Omental fat pad (tissue), 4 donors: ENCODE data around the gene DMRT1. TPM values are rescaled to one million over a fixed set of nuclear protein-coding genes. Genes with fewer than 3 reads are reported as not detected.
A peak's percentile ranks its signal among the peaks of the same experiment; 100 is the strongest.

Source experiments
- ATAC-seq: fragments of 150-250 bp; one replicate; pipeline ENCODE4 v1.9.1; 2016; ENCODE audit warnings: mild to moderate bottlenecking, moderate library complexity; ENCODE audit not compliant: low FRiP score
- DNase-seq: peaks from one replicate; pipeline ENCODE4 v3.0.0-alpha.2; 2019; ENCODE audit warnings: low spot score
- CTCF ChIP-seq, 3 donors: fragments of 450-650 bp; IDR thresholded peaks; one replicate each; pipeline ENCODE4 v1.5.1; 2016 to 2017; ENCODE audit warnings: antibody characterized with exemption in 3 of 3, mild to moderate bottlenecking in 3 of 3, moderate library complexity in 2 of 3
- total RNA-seq, 4 donors: library from RNA; depleted of rRNA; stranded (reverse); fragments of >200 nt; gene quantifications; one replicate each; pipeline ENCODE4 v1.1.0, GENCODE V29; 2016

DMRT1 gene
- total RNA-seq, 4 donors from 2014 or later, result not detected

GRCh38 chr9:977838-978830, 136.6 kb downstream of the DMRT1 start:
- ATAC-seq (no peak), DNase-seq (no peak)
- no peak for TF ChIP-seq CTCF (IDR thresholded peaks at IDR 0.05)

GRCh38 chr9:979983-980382, 138.5 kb downstream of the DMRT1 start:
- DNase-seq (no peak), ATAC-seq (no peak)
- TF ChIP-seq CTCF (IDR thresholded peaks at IDR 0.05), result no peak

- DNase-seq, result no peak
- no peak for TF ChIP-seq CTCF (IDR thresholded peaks at IDR 0.05)
- no peak for ATAC-seq
Measured at GRCh38 chr9:980640-981039, 139.1 kb downstream of the DMRT1 start.

GRCh38 chr9:981491-981898, 140.0 kb downstream of the DMRT1 start:
- ATAC-seq (no peak), DNase-seq (no peak)
- no peak for TF ChIP-seq CTCF (IDR thresholded peaks at IDR 0.05)

GRCh38 chr9:982394-983230, 141.1 kb downstream of the DMRT1 start:
- ATAC-seq (peak; percentile 48), DNase-seq (no peak)
- no peak for TF ChIP-seq CTCF (IDR thresholded peaks at IDR 0.05)

GRCh38 chr9:994005-994404, 152.5 kb downstream of the DMRT1 start:
- no peak for DNase-seq
- ATAC-seq, result no peak
- no peak for TF ChIP-seq CTCF (IDR thresholded peaks at IDR 0.05)
